ENCODE measurements around the gene CKS1B.

CKS1B gene

DNA sequence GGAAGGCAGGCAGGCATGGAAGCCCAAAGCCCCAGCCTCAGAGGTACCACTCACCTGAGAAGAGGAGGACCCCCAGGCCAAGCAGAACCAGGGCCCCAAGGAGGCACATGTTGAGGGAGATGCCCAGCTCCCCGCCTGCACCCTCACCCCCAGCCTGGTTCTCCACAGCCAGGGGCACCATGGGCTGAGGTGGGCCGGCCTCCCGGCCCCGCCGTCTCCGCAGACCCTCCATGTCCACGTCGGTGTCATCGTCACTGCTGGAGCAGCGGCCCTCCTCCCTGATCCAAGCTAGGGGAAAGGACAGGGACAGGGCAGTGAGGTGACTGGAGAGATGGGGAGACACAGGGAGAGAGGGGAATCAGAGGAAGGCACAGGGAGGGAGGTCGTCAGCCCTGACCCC lies 26.4 kb upstream of the CKS1B start:
- no peak overlapping the region for H2BK120ac ChIP-seq (ENCODE audit: low read depth, low read length)
- no peak overlapping the region for H2AFZ ChIP-seq (ENCODE audit: low read depth, low read length)
- no peak overlapping the region for H3K18ac ChIP-seq (ENCODE audit: low read depth in 1 of 2, low read length in 2 of 2)
- H2AK5ac ChIP-seq (ENCODE audit: low read length, severe bottlenecking): no peak overlapping the region
- no peak overlapping the region for H2BK15ac ChIP-seq (ENCODE audit: low read depth, poor library complexity, severe bottlenecking)
- H3K4me3 ChIP-seq (ENCODE audit: insufficient read depth in 1 of 2, low read depth in 1 of 2, low read length in 2 of 2): no peak overlapping the region
- H3K14ac ChIP-seq (ENCODE audit: low read length in 2 of 2): no peak overlapping the region
- no peak overlapping the region for H4K8ac ChIP-seq (ENCODE audit: low read length)
- no peak overlapping the region for H3K4me2 ChIP-seq (ENCODE audit: low read length, poor library complexity, severe bottlenecking)
- no peak overlapping the region for H4K91ac ChIP-seq (ENCODE audit: low read length)
- H2BK5ac ChIP-seq (ENCODE audit: low read depth, low read length, poor library complexity, severe bottlenecking): no peak overlapping the region
- H3K9ac ChIP-seq (ENCODE audit: low read length): no peak overlapping the region
- H3K4ac ChIP-seq (ENCODE audit: low read depth in 1 of 2, low read length in 2 of 2): no peak overlapping the region
- peaks cover 9% of the 10 kb centered on the region for H3K4me1 ChIP-seq (ENCODE audit: control insufficient read depth, insufficient read depth, low read depth, low read length)
- DNase-seq: no peak
- H3K27ac ChIP-seq (ENCODE audit: low read length, poor library complexity, severe bottlenecking): no peak overlapping the region
- H3K9me3 ChIP-seq (ENCODE audit: control insufficient read depth, low read length): no peaks in the 10 kb centered on the region
- no peak overlapping the region for H2BK12ac ChIP-seq (ENCODE audit: low read length in 2 of 2)
- peaks cover 30 to 61% of the 10 kb centered on the region in 2 experiments for H3K36me3 ChIP-seq (ENCODE audit: control insufficient read depth in 1 of 2, insufficient read depth in 2 of 2, low read depth in 1 of 2, low read length in 2 of 2)
- no peak overlapping the region for H3K23ac ChIP-seq (ENCODE audit: low read length in 2 of 2)
- 92% methylated on average over 11 of the region's 11 CpGs for WGBS
- H3K79me1 ChIP-seq (replicated peaks; ENCODE audit: low read length, poor library complexity, severe bottlenecking): peaks cover 29% of the 10 kb centered on the region
- H3K27me3 ChIP-seq (ENCODE audit: control insufficient read depth in 1 of 2, insufficient read depth in 1 of 2, low read length in 2 of 2): no peaks in the 10 kb centered on the region

GRCh38 chr1:154951901-154952657 lies 22.4 kb upstream of the CKS1B start:
- Histone ChIP-seq H3K4me3 (ENCODE audit: insufficient read depth in 1 of 2, low read depth in 1 of 2, low read length in 2 of 2) (no peak overlapping the region), H3K9ac (ENCODE audit: low read length) (no peak overlapping the region), H3K14ac (ENCODE audit: low read length in 2 of 2) (no peak overlapping the region), H2AK5ac (ENCODE audit: low read length, severe bottlenecking) (no peak overlapping the region), H3K4me1 (ENCODE audit: control insufficient read depth, insufficient read depth, low read depth, low read length) (peaks cover 25% of the 10 kb centered on the region), H3K27ac (ENCODE audit: low read length, poor library complexity, severe bottlenecking) (no peak overlapping the region), H2BK12ac (ENCODE audit: low read length in 2 of 2) (no peak overlapping the region), H2BK15ac (ENCODE audit: low read depth, poor library complexity, severe bottlenecking) (peak overlapping the region; percentile 54), H3K4ac (ENCODE audit: low read depth in 1 of 2, low read length in 2 of 2) (no peak overlapping the region), H3K27me3 (ENCODE audit: control insufficient read depth in 1 of 2, insufficient read depth in 1 of 2, low read length in 2 of 2) (no peaks in the 10 kb centered on the region), H3K79me1 (replicated peaks; ENCODE audit: low read length, poor library complexity, severe bottlenecking) (peaks cover 55% of the 10 kb centered on the region), H3K4me2 (ENCODE audit: low read length, poor library complexity, severe bottlenecking) (no peak overlapping the region), H3K23ac (ENCODE audit: low read length in 2 of 2) (no peak overlapping the region), H2BK5ac (ENCODE audit: low read depth, low read length, poor library complexity, severe bottlenecking) (no peak overlapping the region), H3K18ac (ENCODE audit: low read depth in 1 of 2, low read length in 2 of 2) (no peak overlapping the region), H3K36me3 (ENCODE audit: control insufficient read depth in 1 of 2, insufficient read depth in 2 of 2, low read depth in 1 of 2, low read length in 2 of 2) (peaks cover 18 to 34% of the 10 kb centered on the region in 2 experiments), H2AFZ (ENCODE audit: low read depth, low read length) (no peak overlapping the region), H2BK120ac (ENCODE audit: low read depth, low read length) (no peak overlapping the region), H4K91ac (ENCODE audit: low read length) (no peak overlapping the region), H3K9me3 (ENCODE audit: control insufficient read depth, low read length) (no peaks in the 10 kb centered on the region), H4K8ac (ENCODE audit: low read length) (no peak overlapping the region)
- DNase-seq: no peak
- WGBS: 80% methylated on average over 13 of the region's 15 CpGs

DNA sequence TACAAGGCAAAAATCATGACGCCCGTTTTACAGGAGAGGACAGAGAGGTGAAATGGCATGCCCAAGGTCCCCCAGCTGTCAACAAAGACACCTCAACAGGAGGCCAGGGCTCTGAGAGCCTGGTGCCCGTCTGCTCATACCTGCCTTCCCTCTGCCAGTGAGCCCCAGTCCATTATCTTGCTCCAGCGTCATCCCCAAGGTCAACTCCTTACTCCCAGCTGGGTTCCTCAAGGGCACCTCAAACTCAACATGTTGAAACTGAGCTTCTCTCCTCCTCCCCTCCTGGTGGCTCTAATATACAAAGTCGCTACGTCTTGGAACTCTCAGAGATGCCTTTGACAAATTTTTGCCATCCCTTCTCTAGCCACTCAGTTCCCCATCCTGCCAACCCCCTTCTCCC lies 21.8 kb upstream of the CKS1B start:
- H2BK120ac ChIP-seq (ENCODE audit: low read depth, low read length): no peak overlapping the region
- no peak overlapping the region for H3K9ac ChIP-seq (ENCODE audit: low read length)
- DNase-seq: no peak
- H2BK12ac ChIP-seq (ENCODE audit: low read length in 2 of 2): no peak overlapping the region
- H4K91ac ChIP-seq (ENCODE audit: low read length): no peak overlapping the region
- no peak overlapping the region for H4K8ac ChIP-seq (ENCODE audit: low read length)
- peaks cover 13 to 32% of the 10 kb centered on the region in 2 experiments for H3K36me3 ChIP-seq (ENCODE audit: control insufficient read depth in 1 of 2, insufficient read depth in 2 of 2, low read depth in 1 of 2, low read length in 2 of 2)
- H3K18ac ChIP-seq (ENCODE audit: low read depth in 1 of 2, low read length in 2 of 2): no peak overlapping the region
- no peak overlapping the region for H3K14ac ChIP-seq (ENCODE audit: low read length in 2 of 2)
- H3K4me3 ChIP-seq (ENCODE audit: insufficient read depth in 1 of 2, low read depth in 1 of 2, low read length in 2 of 2): no peak overlapping the region
- no peak overlapping the region for H2BK5ac ChIP-seq (ENCODE audit: low read depth, low read length, poor library complexity, severe bottlenecking)
- H3K27ac ChIP-seq (ENCODE audit: low read length, poor library complexity, severe bottlenecking): no peak overlapping the region
- H3K4me1 ChIP-seq (ENCODE audit: control insufficient read depth, insufficient read depth, low read depth, low read length): peaks cover 25% of the 10 kb centered on the region
- H3K4ac ChIP-seq (ENCODE audit: low read depth in 1 of 2, low read length in 2 of 2): no peak overlapping the region
- H3K4me2 ChIP-seq (ENCODE audit: low read length, poor library complexity, severe bottlenecking): no peak overlapping the region
- no peaks in the 10 kb centered on the region for H3K27me3 ChIP-seq (ENCODE audit: control insufficient read depth in 1 of 2, insufficient read depth in 1 of 2, low read length in 2 of 2)
- no peak overlapping the region for H3K23ac ChIP-seq (ENCODE audit: low read length in 2 of 2)
- no peak overlapping the region for H2AFZ ChIP-seq (ENCODE audit: low read depth, low read length)
- no peaks in the 10 kb centered on the region for H3K9me3 ChIP-seq (ENCODE audit: control insufficient read depth, low read length)
- 88% methylated on average over 6 of the region's 6 CpGs for WGBS
- no peak overlapping the region for H2AK5ac ChIP-seq (ENCODE audit: low read length, severe bottlenecking)
- H3K79me1 ChIP-seq (replicated peaks; ENCODE audit: low read length, poor library complexity, severe bottlenecking): peaks cover 56% of the 10 kb centered on the region
- H2BK15ac ChIP-seq (ENCODE audit: low read depth, poor library complexity, severe bottlenecking): no peak overlapping the region

GRCh38 chr1:154953611-154954038 lies 20.9 kb upstream of the CKS1B start:
- Histone ChIP-seq H3K23ac (ENCODE audit: low read length in 2 of 2) (no peak overlapping the region), H4K8ac (ENCODE audit: low read length) (no peak overlapping the region), H2AFZ (ENCODE audit: low read depth, low read length) (no peak overlapping the region), H2BK120ac (ENCODE audit: low read depth, low read length) (no peak overlapping the region), H2BK12ac (ENCODE audit: low read length in 2 of 2) (no peak overlapping the region), H3K14ac (ENCODE audit: low read length in 2 of 2) (no peak overlapping the region), H2AK5ac (ENCODE audit: low read length, severe bottlenecking) (no peak overlapping the region), H2BK15ac (ENCODE audit: low read depth, poor library complexity, severe bottlenecking) (no peak overlapping the region), H3K4me2 (ENCODE audit: low read length, poor library complexity, severe bottlenecking) (no peak overlapping the region), H3K27ac (ENCODE audit: low read length, poor library complexity, severe bottlenecking) (no peak overlapping the region), H3K9ac (ENCODE audit: low read length) (no peak overlapping the region), H2BK5ac (ENCODE audit: low read depth, low read length, poor library complexity, severe bottlenecking) (no peak overlapping the region), H3K18ac (ENCODE audit: low read depth in 1 of 2, low read length in 2 of 2) (no peak overlapping the region), H3K4me3 (ENCODE audit: insufficient read depth in 1 of 2, low read depth in 1 of 2, low read length in 2 of 2) (no peak overlapping the region), H3K36me3 (ENCODE audit: control insufficient read depth in 1 of 2, insufficient read depth in 2 of 2, low read depth in 1 of 2, low read length in 2 of 2) (peaks cover 19 to 28% of the 10 kb centered on the region in 2 experiments), H4K91ac (ENCODE audit: low read length) (no peak overlapping the region), H3K79me1 (replicated peaks; ENCODE audit: low read length, poor library complexity, severe bottlenecking) (peaks cover 57% of the 10 kb centered on the region), H3K9me3 (ENCODE audit: control insufficient read depth, low read length) (no peaks in the 10 kb centered on the region), H3K27me3 (ENCODE audit: control insufficient read depth in 1 of 2, insufficient read depth in 1 of 2, low read length in 2 of 2) (no peaks in the 10 kb centered on the region), H3K4me1 (ENCODE audit: control insufficient read depth, insufficient read depth, low read depth, low read length) (peaks cover 25% of the 10 kb centered on the region), H3K4ac (ENCODE audit: low read depth in 1 of 2, low read length in 2 of 2) (no peak overlapping the region)
- no peak for DNase-seq
- 94% methylated on average over 2 of the region's 2 CpGs for WGBS
